GM10248 (cell line): ENCODE results near the gene CLTRN.

ENCODE experiments used
- CTCF ChIA-PET: fragments of 300-600 bp; sonication (Branson Sonifier 250); formaldehyde crosslinking; extraction: SDS; loops from one replicate; lab custom pipeline; 2021; ENCODE audit warnings: antibody characterized with exemption; lab: Yijun Ruan, JAX
- POLR2A ChIA-PET: fragments of 350-650 bp; sonication (Branson Sonifier 250); formaldehyde crosslinking; extraction: SDS; loops from one replicate; lab custom pipeline; 2020; ENCODE audit warnings: antibody characterized with exemption; lab: Yijun Ruan, JAX
- DNase-seq: peaks from one replicate; pipeline ENCODE4 v3.0.0; 2012; ENCODE audit errors: extremely low spot score
- TF ChIP-seq, protein P1 (sequence below): IDR thresholded peaks from 2 replicates; pipeline ENCODE4 v1.5.1; 2012; ENCODE audit warnings: mild to moderate bottlenecking, low read depth; ENCODE audit errors: extremely low read depth, missing control alignments, control extremely low read depth

The CLTRN gene

DNA sequence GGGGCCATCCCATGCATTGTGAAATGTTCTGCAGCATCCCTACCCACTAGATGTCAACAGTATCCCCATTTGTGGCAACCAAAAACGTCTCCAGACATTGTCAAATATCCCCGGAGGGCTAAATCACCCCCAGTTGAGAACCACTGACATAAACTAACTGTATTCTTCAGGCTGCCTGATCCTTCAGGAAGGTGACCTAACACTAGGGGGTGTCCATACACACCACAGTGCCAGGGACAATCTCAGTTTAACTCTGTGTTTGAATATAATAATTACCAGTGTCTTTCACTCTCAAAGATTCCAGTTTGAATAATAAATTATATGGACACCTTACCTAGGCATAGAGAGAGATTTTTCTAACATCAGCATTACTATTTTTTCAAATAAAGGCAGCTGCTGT is 70.2 kb downstream of the CLTRN start:
- DNase-seq = no peak
- ChIA-PET CTCF (no interaction called here), POLR2A (no interaction called here)
- TF ChIP-seq, protein P1, sequence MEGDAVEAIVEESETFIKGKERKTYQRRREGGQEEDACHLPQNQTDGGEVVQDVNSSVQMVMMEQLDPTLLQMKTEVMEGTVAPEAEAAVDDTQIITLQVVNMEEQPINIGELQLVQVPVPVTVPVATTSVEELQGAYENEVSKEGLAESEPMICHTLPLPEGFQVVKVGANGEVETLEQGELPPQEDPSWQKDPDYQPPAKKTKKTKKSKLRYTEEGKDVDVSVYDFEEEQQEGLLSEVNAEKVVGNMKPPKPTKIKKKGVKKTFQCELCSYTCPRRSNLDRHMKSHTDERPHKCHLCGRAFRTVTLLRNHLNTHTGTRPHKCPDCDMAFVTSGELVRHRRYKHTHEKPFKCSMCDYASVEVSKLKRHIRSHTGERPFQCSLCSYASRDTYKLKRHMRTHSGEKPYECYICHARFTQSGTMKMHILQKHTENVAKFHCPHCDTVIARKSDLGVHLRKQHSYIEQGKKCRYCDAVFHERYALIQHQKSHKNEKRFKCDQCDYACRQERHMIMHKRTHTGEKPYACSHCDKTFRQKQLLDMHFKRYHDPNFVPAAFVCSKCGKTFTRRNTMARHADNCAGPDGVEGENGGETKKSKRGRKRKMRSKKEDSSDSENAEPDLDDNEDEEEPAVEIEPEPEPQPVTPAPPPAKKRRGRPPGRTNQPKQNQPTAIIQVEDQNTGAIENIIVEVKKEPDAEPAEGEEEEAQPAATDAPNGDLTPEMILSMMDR = no peak

DNA sequence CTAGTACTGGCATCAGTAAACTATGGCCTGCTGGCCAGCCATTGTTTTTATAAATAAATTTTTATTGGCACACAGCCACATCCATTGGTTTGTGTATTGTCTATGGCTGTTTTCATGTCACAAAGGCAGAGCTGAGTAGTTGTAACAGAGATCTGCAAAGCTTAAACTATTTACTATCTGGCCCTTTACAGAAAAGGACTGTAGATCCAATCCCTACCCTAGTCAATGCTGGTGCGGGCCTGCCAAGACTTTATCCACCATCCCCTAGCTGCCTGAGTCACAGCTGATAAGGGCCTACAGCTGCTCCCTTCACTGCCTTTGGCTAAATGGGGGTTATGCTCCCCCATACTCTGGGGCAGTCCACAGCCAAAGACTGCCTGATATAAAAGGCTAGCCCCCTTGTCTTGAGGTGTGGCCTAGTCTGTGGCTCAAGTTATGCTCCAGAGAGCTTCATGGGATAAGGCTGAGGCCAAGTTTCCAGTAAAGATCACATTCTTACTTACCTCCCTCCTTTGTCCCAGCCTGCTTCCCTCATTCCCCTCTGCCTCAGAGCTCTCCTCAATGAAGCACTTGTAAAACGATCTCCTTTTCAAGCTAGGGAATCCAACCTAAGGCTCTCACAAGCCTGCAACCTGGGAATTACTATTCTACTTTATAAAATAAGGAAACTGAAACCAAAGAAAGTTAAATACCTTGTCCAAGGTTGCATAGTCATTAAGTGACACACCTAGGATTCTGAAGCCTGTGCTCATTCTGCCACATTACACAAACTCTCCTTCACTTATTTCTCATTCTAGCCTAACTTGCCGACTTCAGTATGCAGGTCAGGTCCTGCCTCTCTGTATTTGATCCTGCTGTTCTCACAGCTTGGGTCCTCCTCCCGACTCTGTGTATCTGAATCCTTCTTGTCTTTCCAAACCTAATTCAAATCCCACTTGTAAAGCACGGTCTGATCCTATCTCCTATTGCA is 84.5 kb downstream of the CLTRN start:
- POLR2A ChIA-PET = no interaction called here
- TF ChIP-seq, protein P1 = no peak
- CTCF ChIA-PET = interaction anchor here (1.0 kb wide), 1 partner anchor 9 kb away, joined by 3 read pairs; no protein-coding TSS in a partner anchor
- no peak for DNase-seq
